ENCODE results near the gene SLC25A36. TPM values are rescaled to one million over a fixed set of nuclear protein-coding genes. Genes with fewer than 3 reads are reported as not detected.

SLC25A36 gene, protein sequence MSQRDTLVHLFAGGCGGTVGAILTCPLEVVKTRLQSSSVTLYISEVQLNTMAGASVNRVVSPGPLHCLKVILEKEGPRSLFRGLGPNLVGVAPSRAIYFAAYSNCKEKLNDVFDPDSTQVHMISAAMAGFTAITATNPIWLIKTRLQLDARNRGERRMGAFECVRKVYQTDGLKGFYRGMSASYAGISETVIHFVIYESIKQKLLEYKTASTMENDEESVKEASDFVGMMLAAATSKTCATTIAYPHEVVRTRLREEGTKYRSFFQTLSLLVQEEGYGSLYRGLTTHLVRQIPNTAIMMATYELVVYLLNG
- total RNA-seq (ENCODE audit: low replicate concordance): 154 and 203 TPM in 2 replicates

DNA sequence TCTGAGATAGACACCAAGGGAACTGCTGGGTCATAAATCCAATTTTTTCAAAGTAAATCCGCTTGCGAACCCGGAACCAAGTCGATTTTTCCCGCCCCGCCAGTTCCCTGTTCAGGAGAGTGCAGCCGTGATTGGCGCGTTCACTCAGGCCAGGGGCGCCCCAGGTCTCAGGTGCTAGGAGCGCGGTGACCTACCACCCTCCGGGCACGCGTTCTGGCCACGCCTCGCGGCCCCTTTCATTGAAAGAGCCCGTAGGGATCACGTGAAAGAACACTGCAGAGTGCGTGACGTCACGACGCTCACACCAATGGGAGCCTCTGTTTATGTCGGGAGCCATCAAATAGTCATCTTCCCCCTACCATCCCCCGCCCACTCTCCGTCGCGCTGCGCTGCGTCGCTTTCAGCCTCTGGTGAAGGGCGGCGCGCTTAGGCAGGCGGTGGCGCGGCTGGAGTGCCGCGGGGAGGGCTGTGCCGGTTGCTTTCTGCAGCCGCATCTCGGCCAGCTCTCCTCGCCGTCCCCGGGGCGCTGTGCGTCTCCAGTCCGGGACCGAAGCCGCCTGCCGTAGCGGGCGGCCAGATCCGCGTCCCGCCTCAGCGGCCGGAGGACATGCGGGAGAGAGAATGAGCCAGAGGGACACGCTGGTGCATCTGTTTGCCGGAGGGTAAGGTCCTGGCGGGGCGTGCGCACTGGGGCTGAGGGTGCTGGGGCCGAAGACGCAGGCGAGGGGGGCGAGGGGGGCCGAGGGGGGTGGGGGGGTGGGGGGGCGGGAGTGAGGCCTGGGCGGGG, at the start of gene SLC25A36:
SLC25A36 (plus strand) TSS at position 403 of the 787 bp plus-strand sequence; CDS start at position 622, 219 bp downstream.
- Histone ChIP-seq H3K36me3 (no peaks in the 10 kb centered on the region), H3K79me2 (ENCODE audit: low read depth) (peaks cover 46% of the 10 kb centered on the region), H3K9me3 (ENCODE audit: low read depth) (no peaks in the 10 kb centered on the region), H2AFZ (replicated peaks) (peak within 1 kb of the TSS; percentile 23), H3K27ac (peak within 1 kb of the TSS; percentile 94), H3F3A (ENCODE audit: low read depth) (peaks cover 22% of the 10 kb centered on the region), H4K20me1 (ENCODE audit: low read depth) (peaks cover 40% of the 10 kb centered on the region), H3K4me1 (peaks cover 17% of the 10 kb centered on the region), H3K4me3 (peak within 1 kb of the TSS; percentile 91), H3K4me2 (peak within 1 kb of the TSS; percentile 94), H3K9ac (peak within 1 kb of the TSS; percentile 88), H3K27me3 (no peaks in the 10 kb centered on the region)
- peaks cover 8% of the 10 kb centered on the region for H3K9me3 Mint-ChIP-seq
- peaks cover 7% of the 10 kb centered on the region for H3K36me3 Mint-ChIP-seq
- TF ChIP-seq, protein P1, sequence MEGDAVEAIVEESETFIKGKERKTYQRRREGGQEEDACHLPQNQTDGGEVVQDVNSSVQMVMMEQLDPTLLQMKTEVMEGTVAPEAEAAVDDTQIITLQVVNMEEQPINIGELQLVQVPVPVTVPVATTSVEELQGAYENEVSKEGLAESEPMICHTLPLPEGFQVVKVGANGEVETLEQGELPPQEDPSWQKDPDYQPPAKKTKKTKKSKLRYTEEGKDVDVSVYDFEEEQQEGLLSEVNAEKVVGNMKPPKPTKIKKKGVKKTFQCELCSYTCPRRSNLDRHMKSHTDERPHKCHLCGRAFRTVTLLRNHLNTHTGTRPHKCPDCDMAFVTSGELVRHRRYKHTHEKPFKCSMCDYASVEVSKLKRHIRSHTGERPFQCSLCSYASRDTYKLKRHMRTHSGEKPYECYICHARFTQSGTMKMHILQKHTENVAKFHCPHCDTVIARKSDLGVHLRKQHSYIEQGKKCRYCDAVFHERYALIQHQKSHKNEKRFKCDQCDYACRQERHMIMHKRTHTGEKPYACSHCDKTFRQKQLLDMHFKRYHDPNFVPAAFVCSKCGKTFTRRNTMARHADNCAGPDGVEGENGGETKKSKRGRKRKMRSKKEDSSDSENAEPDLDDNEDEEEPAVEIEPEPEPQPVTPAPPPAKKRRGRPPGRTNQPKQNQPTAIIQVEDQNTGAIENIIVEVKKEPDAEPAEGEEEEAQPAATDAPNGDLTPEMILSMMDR (IDR thresholded peaks at IDR 0.05): no peak
- H3K27ac Mint-ChIP-seq: peak within 1 kb of the TSS; percentile 95
- peak; percentile 100 for DNase-seq (ENCODE audit: low spot score)
- H3K4me3 Mint-ChIP-seq: peak within 1 kb of the TSS; percentile 99
- H3K27me3 Mint-ChIP-seq (ENCODE audit: insufficient read depth, low read depth): peaks cover 2% of the 10 kb centered on the region
- H3K4me1 Mint-ChIP-seq: peaks cover 21% of the 10 kb centered on the region

DNA sequence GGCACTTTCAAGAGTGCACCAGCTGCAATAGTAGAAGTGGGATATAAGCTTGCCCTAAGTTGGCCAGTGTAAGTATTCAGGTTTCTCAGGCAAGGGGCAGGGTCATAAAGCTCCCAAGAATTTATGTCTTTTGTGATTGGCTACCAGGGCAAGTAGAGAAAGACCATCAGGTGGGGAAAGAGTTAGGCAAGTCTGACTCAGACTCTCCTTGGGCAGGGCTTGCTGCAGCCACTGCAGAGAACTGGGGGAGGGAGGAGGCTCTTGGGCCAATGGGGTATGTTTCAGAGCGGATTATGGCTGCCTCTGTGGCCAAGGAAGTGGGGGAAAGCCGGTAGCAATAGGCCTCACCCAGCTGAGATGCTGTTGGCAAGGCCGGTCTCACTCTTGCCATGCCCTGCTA, 44.6 kb upstream of the SLC25A36 start:
- no peaks in the 10 kb centered on the region for H3K36me3 ChIP-seq
- no peaks in the 10 kb centered on the region for H3K4me1 ChIP-seq
- Mint-ChIP-seq H3K9me3 (no peaks in the 10 kb centered on the region), H3K27me3 (ENCODE audit: insufficient read depth, low read depth) (peaks cover 6% of the 10 kb centered on the region), H3K4me1 (no peaks in the 10 kb centered on the region), H3K36me3 (no peaks in the 10 kb centered on the region), H3K27ac (no peak overlapping the region), H3K4me3 (no peak overlapping the region)
- H3K9me3 ChIP-seq (ENCODE audit: low read depth): no peaks in the 10 kb centered on the region
- H3K27ac ChIP-seq: no peak overlapping the region
- H3F3A ChIP-seq (ENCODE audit: low read depth): no peaks in the 10 kb centered on the region
- no peaks in the 10 kb centered on the region for H3K79me2 ChIP-seq (ENCODE audit: low read depth)
- TF ChIP-seq EZH2 (IDR thresholded peaks at IDR 0.05) (no peak), EZH2phosphoT487 (IDR thresholded peaks at IDR 0.05) (no peak)
- TF ChIP-seq, protein P1 (IDR thresholded peaks at IDR 0.05): no peak
- no peak overlapping the region for H3K4me3 ChIP-seq
- H4K20me1 ChIP-seq (ENCODE audit: low read depth): no peaks in the 10 kb centered on the region
- H3K27me3 ChIP-seq: no peaks in the 10 kb centered on the region
- H3K4me2 ChIP-seq: no peak overlapping the region
- H2AFZ ChIP-seq (replicated peaks): no peak overlapping the region
- no peak overlapping the region for H3K9ac ChIP-seq
- DNase-seq (ENCODE audit: low spot score): no peak

DNA sequence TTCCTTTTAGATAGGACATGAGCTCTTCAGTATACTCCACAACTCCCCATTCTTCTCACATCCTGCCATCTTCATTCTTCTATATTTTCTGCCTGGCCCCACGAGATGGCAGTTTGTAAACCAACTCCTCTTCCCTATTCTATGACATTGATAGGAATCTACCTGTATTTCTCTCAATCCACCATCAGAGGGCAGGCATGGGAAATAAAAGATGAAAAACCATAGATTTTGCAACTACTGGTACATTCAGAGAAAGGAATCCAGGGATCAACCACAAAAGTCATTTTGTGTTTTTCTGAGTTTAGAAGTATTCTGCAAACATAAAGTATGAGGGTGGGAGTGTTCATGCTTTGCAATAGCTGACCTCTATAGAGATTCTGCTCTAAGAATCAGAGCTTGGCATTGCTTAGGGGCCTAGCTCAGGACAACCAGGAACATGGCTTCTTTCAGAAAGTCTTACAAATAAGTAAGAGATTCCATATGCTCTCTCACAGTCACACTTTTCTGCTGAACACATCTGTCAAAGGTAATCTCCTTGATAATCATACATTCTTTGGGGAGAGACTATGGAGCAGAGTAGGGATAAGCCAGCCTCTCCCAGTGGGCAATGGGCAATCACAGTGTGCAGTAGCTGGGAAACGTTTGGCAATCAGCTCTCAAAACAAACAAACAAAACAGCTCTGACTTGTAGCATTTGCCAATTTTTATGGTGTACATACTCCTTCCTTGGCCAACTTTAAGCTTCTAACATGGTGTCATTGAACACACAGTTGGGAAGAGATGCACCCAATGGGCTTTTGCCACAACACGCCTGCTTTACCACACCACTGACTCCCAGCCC, 43.1 kb upstream of the SLC25A36 start:
- H3K27me3 Mint-ChIP-seq (ENCODE audit: insufficient read depth, low read depth): peaks cover 6% of the 10 kb centered on the region
- H3K36me3 ChIP-seq: no peaks in the 10 kb centered on the region
- no peak overlapping the region for H3K27ac Mint-ChIP-seq
- H3K4me3 ChIP-seq: no peak overlapping the region
- H4K20me1 ChIP-seq (ENCODE audit: low read depth): no peaks in the 10 kb centered on the region
- no peaks in the 10 kb centered on the region for H3K79me2 ChIP-seq (ENCODE audit: low read depth)
- TF ChIP-seq, protein P1 (IDR thresholded peaks at IDR 0.05): peak; percentile 68
- no peak for TF ChIP-seq EZH2 (IDR thresholded peaks at IDR 0.05)
- DNase-seq (ENCODE audit: low spot score): peak; percentile 33
- H3K27me3 ChIP-seq: no peaks in the 10 kb centered on the region
- no peaks in the 10 kb centered on the region for H3K9me3 ChIP-seq (ENCODE audit: low read depth)
- H3F3A ChIP-seq (ENCODE audit: low read depth): no peaks in the 10 kb centered on the region
- H2AFZ ChIP-seq (replicated peaks): no peak overlapping the region
- no peaks in the 10 kb centered on the region for H3K4me1 Mint-ChIP-seq
- H3K4me3 Mint-ChIP-seq: no peak overlapping the region
- no peaks in the 10 kb centered on the region for H3K4me1 ChIP-seq
- no peaks in the 10 kb centered on the region for H3K36me3 Mint-ChIP-seq
- H3K9ac ChIP-seq: no peak overlapping the region
- H3K4me2 ChIP-seq: no peak overlapping the region
- H3K9me3 Mint-ChIP-seq: no peaks in the 10 kb centered on the region
- H3K27ac ChIP-seq: no peak overlapping the region
